GM18951 (cell line): ENCODE measurements around the gene S100B.

Source experiments
- POLR2A ChIP-seq: IDR thresholded peaks from 4 replicates; pipeline ENCODE4 v1.6.1; 2011; ENCODE audit warnings: mild to moderate bottlenecking; ENCODE audit not compliant: insufficient read length, insufficient read depth; ENCODE audit errors: extremely low read depth
- in situ Hi-C: fragments of 300-500 bp; cut with MboI; formaldehyde crosslinking; loops from one replicate; pipeline ENCODE4 v1.12.0; 2022; ENCODE audit warnings: low sequenced_read_pairs, mixed read lengths, inconsistent platforms; ENCODE audit not compliant: unreplicated experiment

The S100B gene

GRCh38 chr21:46555225-46555617 lies 49.7 kb downstream of the S100B start:
- TF ChIP-seq POLR2A: no peak
- in situ Hi-C loops: no loop called here

- no peak for TF ChIP-seq POLR2A
- in situ Hi-C loops: no loop called here
Measured at GRCh38 chr21:46554431-46555224, 50.3 kb downstream of the S100B start.

- no peak for TF ChIP-seq POLR2A
- in situ Hi-C loops: no loop called here
Measured at GRCh38 chr21:46553993-46554392, 50.9 kb downstream of the S100B start.

GRCh38 chr21:46552865-46553379 lies 52.0 kb downstream of the S100B start:
- in situ Hi-C loops: no loop called here
- TF ChIP-seq POLR2A: no peak

- in situ Hi-C loops: no loop called here
- TF ChIP-seq POLR2A: no peak
Measured at GRCh38 chr21:46552274-46552673, 52.6 kb downstream of the S100B start.

- TF ChIP-seq POLR2A: no peak
- in situ Hi-C loops: no loop called here
Measured at GRCh38 chr21:46551636-46552241, 53.1 kb downstream of the S100B start.

- in situ Hi-C loops: no loop called here
- no peak for TF ChIP-seq POLR2A
Measured at GRCh38 chr21:46550116-46550941, 54.6 kb downstream of the S100B start.

GRCh38 chr21:46549650-46550049 lies 55.2 kb downstream of the S100B start:
- in situ Hi-C loops: no loop called here
- TF ChIP-seq POLR2A: no peak
